HPDE6-E6E7 (cell line): Measurements from ENCODE around the gene GIGYF2.
"Not testable (repeated sequence)": the region's sequence is repeated elsewhere in the genome, so short reads cannot be mapped to it uniquely, and the experiment has no call there.

Experiments used
- DNase-seq: peaks from one replicate; pipeline ENCODE4 v3.0.0; 2011; ENCODE audit warnings: missing footprints; ENCODE audit errors: extremely low spot score

Gene GIGYF2

GRCh38 chr2:232697059-232697806, at the start of gene GIGYF2:
Gene GIGYF2, plus strand, starts transcription at chr2:232697331. Its CDS starts 37,867 bp downstream, at chr2:232735198.
- peak; percentile 94 for DNase-seq

- DNase-seq, result no peak
Measured at GRCh38 chr2:232649033-232649432, 48.1 kb upstream of the GIGYF2 start.

GRCh38 chr2:232652505-232652851, 44.7 kb upstream of the GIGYF2 start:
- DNase-seq, result no peak

- DNase-seq, result no peak
Measured at GRCh38 chr2:232653441-232653840, 43.7 kb upstream of the GIGYF2 start.

GRCh38 chr2:232655392-232655791, 41.7 kb upstream of the GIGYF2 start:
- no peak for DNase-seq

- DNase-seq, result no peak
Measured at GRCh38 chr2:232658217-232658785, 38.8 kb upstream of the GIGYF2 start.

GRCh38 chr2:232659359-232659758, 37.8 kb upstream of the GIGYF2 start:
- no peak for DNase-seq

GRCh38 chr2:232662486-232663260, 34.5 kb upstream of the GIGYF2 start:
- no peak for DNase-seq

GRCh38 chr2:232666051-232666805, 30.9 kb upstream of the GIGYF2 start:
- no peak for DNase-seq

GRCh38 chr2:232667989-232668583, 29.0 kb upstream of the GIGYF2 start:
- DNase-seq, result no peak

- DNase-seq, result no peak
Measured at GRCh38 chr2:232668805-232669444, 28.2 kb upstream of the GIGYF2 start.

GRCh38 chr2:232672588-232672987, 24.5 kb upstream of the GIGYF2 start:
- no peak for DNase-seq

- no peak for DNase-seq
Measured at GRCh38 chr2:232674491-232674890, 22.6 kb upstream of the GIGYF2 start.

- DNase-seq, result no peak
Measured at GRCh38 chr2:232675381-232675780, 21.8 kb upstream of the GIGYF2 start.

- DNase-seq, result no peak
Measured at GRCh38 chr2:232680006-232680405, 17.1 kb upstream of the GIGYF2 start.

GRCh38 chr2:232681527-232681926, 15.6 kb upstream of the GIGYF2 start:
- DNase-seq, result no peak

GRCh38 chr2:232683368-232683767, 13.8 kb upstream of the GIGYF2 start:
- no peak for DNase-seq

- DNase-seq, result not testable (repeated sequence)
Measured at GRCh38 chr2:232685391-232685790, 11.7 kb upstream of the GIGYF2 start.

GRCh38 chr2:232687382-232688160, 9.6 kb upstream of the GIGYF2 start:
- no peak for DNase-seq

- no peak for DNase-seq
Measured at GRCh38 chr2:232688201-232688600, 8.9 kb upstream of the GIGYF2 start.
